CD4-positive, alpha-beta T cell treated with Interleukin-17A for 4 hours (primary cell): Measurements from ENCODE around the gene CCL28.
"Not testable (repeated sequence)": the region's sequence is repeated elsewhere in the genome, so short reads cannot be mapped to it uniquely, and the experiment has no call there.

Experiments used
- DNase-seq: peaks from one replicate; pipeline ENCODE4 v3.0.0-alpha.2; 2020; ENCODE audit warnings: mixed read lengths

CCL28 gene

GRCh38 chr5:43409809-43410271 lies 2.4 kb downstream of the CCL28 start:
- no peak for DNase-seq

- DNase-seq: not testable (repeated sequence)
These were observed 9.6 kb downstream of the CCL28 start for GRCh38 chr5:43402524-43403066.

DNA sequence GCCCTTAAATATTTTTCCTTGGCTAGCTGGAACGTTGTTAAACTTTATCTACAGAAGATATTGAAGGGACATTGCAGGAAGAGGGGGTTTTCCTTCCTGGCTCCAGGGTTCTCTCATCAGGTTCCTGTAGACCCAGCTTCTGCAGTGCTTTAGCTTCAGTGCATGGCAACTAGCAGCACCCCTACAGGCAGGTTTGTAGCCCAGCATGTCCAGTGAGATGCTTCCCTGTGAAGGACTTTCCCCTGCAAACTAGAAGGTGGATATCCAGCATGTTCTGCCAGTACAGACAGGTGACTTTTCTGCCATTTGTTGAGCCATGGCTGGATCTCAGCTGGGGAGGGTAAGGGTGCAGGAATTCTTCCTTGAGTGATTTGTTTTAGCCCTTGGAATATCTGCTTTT lies 10.4 kb downstream of the CCL28 start:
- DNase-seq: no peak

- DNase-seq: no peak
These were observed 12.1 kb downstream of the CCL28 start for GRCh38 chr5:43400082-43400481.

DNA sequence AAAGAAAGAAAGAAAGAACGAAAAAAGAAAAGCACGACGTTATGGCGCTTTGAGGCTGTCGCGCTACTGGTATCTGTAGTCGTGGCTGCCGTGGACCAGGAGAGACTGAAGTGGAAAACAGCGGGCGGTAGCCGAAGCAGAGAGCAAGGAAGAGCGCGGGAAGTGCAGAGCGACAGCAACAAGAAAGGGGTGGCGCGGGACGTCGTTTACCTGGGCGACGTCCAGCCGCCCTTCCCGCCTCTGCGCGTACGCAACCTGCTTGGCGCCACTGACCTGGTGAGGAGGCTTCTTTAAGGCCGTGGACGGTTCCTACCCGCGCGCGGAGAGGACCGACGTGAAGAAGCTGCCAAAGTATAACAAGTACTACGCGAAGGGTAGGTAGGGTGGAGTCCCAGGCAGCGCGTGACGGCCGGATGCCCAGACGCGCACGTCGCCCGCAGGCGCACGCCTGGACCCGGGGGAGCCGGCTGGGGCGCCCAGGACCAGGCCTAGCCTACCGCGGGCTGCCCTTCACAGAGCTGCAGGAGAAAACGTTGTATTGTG lies 15.4 kb downstream of the CCL28 start:
- DNase-seq: peak; percentile 71

GRCh38 chr5:43390471-43390870 lies 21.7 kb downstream of the CCL28 start:
- no peak for DNase-seq

- peak; percentile 59 for DNase-seq
These were observed 22.4 kb downstream of the CCL28 start for GRCh38 chr5:43389679-43390329.

DNA sequence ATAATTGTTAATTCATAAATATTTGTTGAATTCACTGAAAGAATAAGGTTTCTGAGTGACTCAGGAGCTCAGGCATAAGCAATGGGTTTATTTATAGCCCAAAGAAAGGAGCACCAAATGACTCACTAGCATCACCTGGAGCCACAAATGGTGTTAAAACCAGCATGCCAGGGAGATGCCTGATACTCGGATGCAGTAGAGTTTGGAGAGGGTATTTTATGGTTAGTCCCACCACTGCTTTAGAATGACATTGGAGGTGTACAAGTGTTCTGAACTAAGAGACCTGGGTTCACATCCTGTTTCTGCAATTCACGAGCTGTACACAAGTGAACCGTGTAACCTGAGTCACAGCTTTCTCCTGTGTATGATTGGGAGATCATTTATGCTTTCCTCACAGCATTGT lies 25.2 kb downstream of the CCL28 start:
- DNase-seq: no peak

- DNase-seq: no peak
These were observed 35.6 kb downstream of the CCL28 start for GRCh38 chr5:43376496-43377140.

GRCh38 chr5:43371821-43372220 lies 40.4 kb downstream of the CCL28 start:
- DNase-seq: no peak

DNA sequence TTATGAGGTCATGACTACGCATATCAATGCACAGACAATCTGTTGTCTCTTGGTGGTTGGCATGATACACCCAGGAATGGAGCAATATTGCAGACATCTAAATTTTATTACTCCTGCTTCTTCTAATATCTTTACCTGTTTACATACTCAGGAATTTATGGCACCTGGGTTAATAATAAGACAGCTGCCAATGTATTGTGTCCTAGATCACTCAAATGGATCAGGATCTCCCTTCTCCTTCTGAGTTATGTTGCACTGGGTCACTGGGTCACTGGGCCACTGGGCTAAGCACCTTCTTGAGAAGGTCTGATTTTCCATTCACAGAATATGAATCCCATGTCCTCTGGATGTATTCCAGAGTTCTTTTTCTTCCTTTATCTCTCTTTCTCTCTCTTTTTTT lies 41.8 kb downstream of the CCL28 start:
- DNase-seq: no peak

DNA sequence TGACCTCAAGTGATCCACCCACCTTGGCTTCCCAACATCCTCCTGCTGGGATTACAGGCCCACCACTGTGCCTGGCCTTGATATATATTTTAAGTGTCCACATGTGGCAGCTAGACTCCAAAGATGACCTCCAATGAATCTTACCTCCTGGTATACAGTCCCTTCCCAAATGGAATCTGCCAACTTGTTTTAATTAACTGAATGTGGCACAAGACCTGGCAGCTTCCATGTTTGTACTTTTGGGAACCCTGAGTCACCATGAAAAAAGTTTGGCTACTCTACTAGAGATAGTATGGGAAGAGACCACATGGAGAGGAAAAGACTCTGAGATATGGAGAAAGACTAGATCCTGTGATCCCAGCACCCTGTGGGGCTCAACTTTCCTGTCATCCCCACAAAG lies 42.5 kb downstream of the CCL28 start:
- no peak for DNase-seq

DNA sequence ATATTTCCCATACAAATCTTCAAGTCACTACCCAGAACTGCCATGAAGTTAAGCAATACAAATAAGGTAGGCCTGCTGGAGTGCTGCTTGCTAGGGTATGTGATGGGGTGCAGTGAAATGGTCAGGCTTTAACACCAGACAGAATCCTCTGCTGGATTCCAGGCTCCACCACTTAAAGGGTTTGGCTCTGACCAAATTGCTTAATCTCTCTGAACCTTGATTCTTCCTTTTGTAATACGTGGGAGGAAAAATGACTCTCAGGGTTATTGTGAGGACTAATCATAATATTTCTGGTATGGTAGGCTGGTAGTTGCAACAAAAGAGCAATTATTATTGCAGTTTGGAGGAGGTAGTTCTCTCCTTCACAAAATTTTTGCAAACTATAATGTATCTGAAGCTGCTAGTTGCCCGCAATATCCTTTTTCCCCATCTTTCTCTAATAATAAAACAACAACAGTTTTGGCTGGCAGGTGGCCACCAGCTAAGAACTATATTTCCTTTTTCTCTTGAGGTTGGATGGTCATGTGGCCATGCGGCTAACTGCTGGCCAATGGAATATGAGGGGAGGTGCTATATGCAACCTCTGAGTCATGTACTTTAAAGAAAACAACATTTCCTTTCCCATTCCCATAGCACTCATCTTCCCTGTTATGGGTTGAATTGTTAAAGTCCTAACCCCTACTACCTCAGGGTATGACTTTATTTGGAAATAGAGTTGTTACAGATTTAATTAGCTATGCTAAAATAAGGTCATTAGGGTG lies 44.1 kb downstream of the CCL28 start:
- DNase-seq: no peak

DNA sequence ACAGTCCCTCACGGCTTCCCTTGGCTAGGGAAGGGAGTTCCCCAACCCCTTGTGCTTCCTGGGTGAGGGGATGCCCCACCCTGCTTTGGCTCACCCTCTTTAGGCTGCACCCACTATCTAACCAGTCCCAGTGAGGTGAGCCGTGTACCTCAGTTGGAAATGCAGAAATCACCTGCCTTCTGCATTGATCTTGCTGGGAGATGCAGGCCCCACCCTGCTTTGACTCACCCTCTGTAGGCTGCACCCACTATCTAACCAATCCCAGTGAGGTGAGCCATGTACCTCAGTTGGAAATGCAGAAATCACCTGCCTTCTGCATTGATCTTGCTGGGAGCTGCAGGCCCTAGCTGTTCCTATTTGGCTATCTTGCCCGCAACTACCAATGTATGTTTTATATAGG lies 44.7 kb downstream of the CCL28 start:
- no peak for DNase-seq

DNA sequence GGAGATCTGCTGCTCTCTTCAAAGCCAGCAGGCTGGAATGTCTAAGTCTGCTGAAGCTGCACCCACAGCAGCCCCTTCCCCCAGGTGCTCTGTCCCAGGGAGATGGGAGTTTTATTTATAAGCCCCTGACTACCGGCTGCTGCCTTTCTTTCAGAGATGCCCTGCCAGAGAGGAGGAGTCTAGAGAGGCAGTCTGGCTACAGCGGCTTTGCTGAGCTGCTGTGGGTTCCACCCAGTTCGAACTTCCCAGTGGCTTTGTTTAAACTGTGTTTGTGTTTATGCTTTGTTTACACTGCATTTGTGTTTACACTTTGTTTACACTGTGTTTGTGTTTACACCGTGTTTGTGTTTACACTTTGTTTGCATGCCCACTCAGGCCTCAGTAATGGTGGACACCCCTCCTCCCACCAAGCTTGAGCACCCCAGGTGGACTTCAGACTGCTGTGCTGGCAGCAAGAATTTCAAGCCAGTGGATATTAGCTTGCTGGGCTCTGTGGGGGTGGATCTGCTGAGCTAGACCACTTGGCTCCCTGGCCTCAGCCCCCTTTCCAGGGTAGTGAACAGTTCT lies 45.4 kb downstream of the CCL28 start:
- DNase-seq: not testable (repeated sequence)

DNA sequence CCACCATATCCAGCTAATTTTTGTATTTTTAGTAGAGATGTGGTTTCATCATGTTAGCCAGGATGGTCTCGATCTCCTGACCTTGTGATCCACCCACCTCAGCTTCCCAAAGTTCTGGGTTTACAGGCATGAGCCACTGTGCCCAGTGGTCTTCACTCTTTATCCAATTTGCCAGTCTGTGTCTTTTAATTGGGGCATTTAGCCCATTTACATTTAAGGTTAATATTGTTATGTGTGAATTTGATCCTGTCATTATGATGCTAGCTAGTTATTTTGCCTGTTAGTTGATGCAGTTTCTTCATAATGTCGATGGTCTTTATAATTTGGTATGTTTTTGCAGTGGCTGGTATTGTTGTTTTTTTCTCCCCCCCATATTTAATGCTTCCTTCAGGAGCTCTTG lies 47.0 kb downstream of the CCL28 start:
- not testable (repeated sequence) for DNase-seq

GRCh38 chr5:43363445-43364152 lies 48.6 kb downstream of the CCL28 start:
- DNase-seq: no peak

- no peak for DNase-seq
These were observed 49.3 kb downstream of the CCL28 start for GRCh38 chr5:43362725-43363435.

DNA sequence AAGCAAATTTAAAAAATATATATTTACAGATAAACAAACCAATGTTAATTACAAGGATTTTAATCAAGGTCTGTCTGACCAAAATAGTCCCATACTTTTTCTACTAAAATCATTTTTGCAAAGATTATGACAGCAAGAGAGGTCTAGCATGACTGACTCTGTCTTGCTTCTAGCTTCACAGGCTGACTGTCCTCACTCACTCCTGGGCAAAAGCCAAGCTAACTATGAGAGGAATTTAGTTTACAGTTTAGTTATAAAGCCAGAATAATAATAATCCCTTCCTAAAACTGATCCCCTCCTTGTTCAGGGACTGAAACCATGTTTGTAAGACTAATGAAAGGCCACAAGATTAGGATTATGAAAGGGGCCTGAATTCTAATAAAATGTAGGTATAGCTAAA lies 53.5 kb downstream of the CCL28 start:
- no peak for DNase-seq

DNA sequence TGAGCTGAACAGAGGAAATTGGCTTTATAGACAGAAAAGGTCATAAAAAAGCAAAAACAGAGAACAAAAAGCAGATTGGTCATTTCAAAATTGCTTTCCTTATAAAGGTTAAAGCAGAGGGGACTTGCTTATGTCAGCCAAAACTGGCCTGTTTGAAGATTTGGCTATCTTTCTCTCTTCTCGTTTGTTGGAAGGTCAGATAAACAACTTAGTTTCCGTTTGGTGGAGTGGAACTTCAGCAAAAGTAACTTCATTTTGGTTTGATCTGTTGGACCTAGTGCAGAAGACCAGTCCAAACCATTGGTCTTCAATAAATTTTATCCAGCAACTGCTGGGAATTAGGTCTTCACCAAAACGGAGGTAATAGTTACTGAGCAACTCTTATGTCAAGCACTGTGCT lies 53.9 kb downstream of the CCL28 start:
- DNase-seq: no peak

DNA sequence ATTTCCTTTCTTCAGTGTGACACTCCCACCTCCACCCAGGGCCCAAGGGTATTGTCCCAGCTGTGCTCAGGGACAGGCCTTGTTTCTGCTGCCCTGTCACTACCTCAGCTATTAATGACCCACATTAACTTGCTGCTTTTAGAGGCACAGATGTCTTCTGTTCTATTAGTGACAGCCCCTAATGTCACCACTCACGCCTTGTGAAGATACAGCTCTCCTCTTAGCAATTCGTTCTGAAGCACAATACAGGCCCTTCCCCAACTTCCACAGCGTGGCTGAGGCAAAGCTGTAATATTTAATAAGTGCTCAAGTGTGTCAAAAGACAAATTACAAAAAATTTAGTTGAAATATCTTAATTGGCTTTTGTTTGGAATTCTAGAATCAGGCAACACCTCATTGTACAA lies 54.3 kb downstream of the CCL28 start:
- DNase-seq: no peak

DNA sequence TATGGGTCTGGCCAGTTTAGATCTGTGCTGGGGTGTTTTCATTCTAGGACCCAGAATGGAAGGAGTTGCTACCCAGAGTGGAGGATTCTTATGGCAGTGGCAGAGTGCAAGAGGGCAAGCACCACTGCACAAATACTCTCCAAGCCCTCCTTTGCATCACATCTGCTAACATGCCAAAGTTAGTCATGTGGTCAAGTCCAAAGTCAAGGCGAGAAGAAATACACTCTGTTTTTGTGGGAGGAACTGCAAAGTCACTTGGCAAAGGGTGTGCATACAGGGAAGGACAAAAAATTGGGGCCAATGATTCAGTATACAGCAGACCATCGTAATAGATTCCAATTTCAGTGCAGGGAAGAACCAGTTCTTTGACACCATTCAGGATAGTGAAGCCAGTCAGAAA lies 55.1 kb downstream of the CCL28 start:
- DNase-seq: no peak
